Natural killer cell (primary cell): ENCODE results near the gene CD2. TPM values are rescaled to one million over a fixed set of nuclear protein-coding genes. Genes with fewer than 3 reads are reported as not detected.
A peak's percentile ranks its signal among the peaks of the same experiment; 100 is the strongest.

Source experiments
- ATAC-seq, 3 donors: fragments of 150-1000 bp in 2 of 3; fragments of 200-7000 bp in 1 of 3; cut with Tn5 transposase; 1 replicate in 1 of 3; 2 replicates in 2 of 3; pipeline ENCODE4 v1.10.0; 2021; ENCODE audit warnings: mild to moderate bottlenecking in 2 of 3, moderate library complexity in 2 of 3
- DNase-seq, 2 donors: peaks; one replicate each; pipeline versions ENCODE4 v3.0.0 to v3.0.0-alpha.2; 2013 to 2021; ENCODE audit warnings: mixed read lengths in 1 of 2
- H3K27ac ChIP-seq: one replicate; pipeline ENCODE4 v1.5.1; 2013; ENCODE audit warnings: mild to moderate bottlenecking, low read length
- H3K27me3 ChIP-seq: one replicate; pipeline ENCODE4 v1.6.1; 2013; ENCODE audit warnings: low read length; ENCODE audit not compliant: control insufficient read depth, insufficient read depth
- H3K36me3 ChIP-seq: one replicate; pipeline ENCODE4 v1.6.1; 2013; ENCODE audit warnings: low read length; ENCODE audit not compliant: control insufficient read depth, insufficient read depth
- H3K4me1 ChIP-seq: one replicate; pipeline ENCODE4 v1.6.1; 2013; ENCODE audit warnings: low read length; ENCODE audit not compliant: control insufficient read depth, insufficient read depth
- H3K4me3 ChIP-seq: one replicate; pipeline ENCODE4 v1.5.1; 2013; ENCODE audit warnings: low read length
- H3K9me3 ChIP-seq: one replicate; pipeline ENCODE4 v1.6.1; 2013; ENCODE audit warnings: low read length; ENCODE audit not compliant: control insufficient read depth, insufficient read depth
- H3K27ac Mint-ChIP-seq, 2 donors: one replicate each; pipeline ENCODE4 v1.8.0; 2022; ENCODE audit warnings: mild to moderate bottlenecking in 2 of 2, mixed read lengths in 2 of 2, moderate library complexity in 1 of 2
- H3K27me3 Mint-ChIP-seq, 2 donors: one replicate each; pipeline ENCODE4 v1.8.0; 2022; ENCODE audit warnings: low read depth in 2 of 2, mixed read lengths in 2 of 2
- H3K36me3 Mint-ChIP-seq: one replicate; pipeline ENCODE4 v1.8.0; 2022; ENCODE audit warnings: mixed read lengths
- H3K4me1 Mint-ChIP-seq, 2 donors: one replicate each; pipeline ENCODE4 v1.8.0; 2022; ENCODE audit warnings: mixed read lengths in 2 of 2
- H3K4me3 Mint-ChIP-seq: one replicate; pipeline ENCODE4 v1.8.0; 2022; ENCODE audit warnings: mild to moderate bottlenecking, moderate library complexity, mixed read lengths
- H3K9me3 Mint-ChIP-seq, 2 donors: one replicate each; pipeline ENCODE4 v1.8.0; 2022; ENCODE audit warnings: mixed read lengths in 2 of 2
- WGBS: methylation state at CpG from one replicate; pipeline ENCODE4 v1.1.7; 2013; ENCODE audit warnings: missing lambda C conversion rate; ENCODE audit not compliant: insufficient coverage; 5-methylcytosine and 5-hydroxymethylcytosine counted together
- intact Hi-C: fragments of 100-400 bp; cut with micrococcal nuclease; formaldehyde crosslinking; loops from one replicate; pipeline ENCODE4 v1.14.2; 2022
- total RNA-seq, 4 donors: library from RNA; stranded (reverse); fragments of 120-200 nt in 1 of 4; gene quantifications; one replicate each; pipeline versions ENCODE4 v1.2.3 to v1.2.4, GENCODE V29; 2013 to 2022
- TF ChIP-seq, protein P1 (sequence below): fragments of 200-600 bp; IDR thresholded peaks from one replicate; pipeline ENCODE4 v1.8.0; 2022; ENCODE audit warnings: antibody characterized with exemption

Gene CD2
- total RNA-seq, 3 donors from 2014 or later (not counting 1 experiment from before 2014, with no cell fraction given) = 30.4 to 93.4 (median 60.8) TPM

DNA sequence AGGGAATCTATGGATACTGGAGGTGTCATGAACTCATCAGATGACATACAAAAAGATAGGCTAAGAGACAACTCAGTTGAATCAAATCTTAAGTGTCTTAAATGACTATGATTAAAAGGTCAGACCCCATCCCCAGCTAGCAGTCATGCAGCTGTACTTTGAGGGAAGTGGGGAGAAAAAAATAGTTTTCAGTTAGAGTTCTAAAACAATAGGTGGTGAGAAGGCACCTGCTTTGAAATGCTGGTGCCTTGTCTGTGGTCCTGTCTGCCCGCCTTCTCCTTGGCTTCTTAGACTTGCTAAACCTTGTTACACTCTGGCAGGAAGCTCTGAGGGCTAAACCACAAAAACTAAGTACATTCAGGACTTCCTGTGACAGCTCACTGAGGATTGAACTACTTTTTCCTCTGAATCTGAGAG, 15.3 kb downstream of the CD2 start:
- peak overlapping the region; percentile 78 for H3K27ac ChIP-seq
- H3K9me3 Mint-ChIP-seq = no peaks in the 10 kb centered on the region
- no peak overlapping the region for H3K4me3 ChIP-seq
- H3K27ac Mint-ChIP-seq = peak overlapping the region; percentile 93 to 94
- no peaks in the 10 kb centered on the region for H3K27me3 ChIP-seq
- intact Hi-C loops = loop anchor here (1.0 to 5.0 kb wide), 2 partner anchors 30 to 48 kb away; no protein-coding TSS in a partner anchor
- peaks cover 18% of the 10 kb centered on the region for H3K36me3 Mint-ChIP-seq
- ATAC-seq (peak; percentile 73 to 91 (median 80)), DNase-seq (peak in 1 of 2 donors; percentile 92)
- H3K36me3 ChIP-seq = peaks cover 49% of the 10 kb centered on the region
- peaks cover 69% of the 10 kb centered on the region for H3K4me1 ChIP-seq
- no peaks in the 10 kb centered on the region for H3K27me3 Mint-ChIP-seq
- H3K4me3 Mint-ChIP-seq = peak overlapping the region; percentile 81
- WGBS = 0% methylated on average over 1 of the region's 1 CpG
- H3K9me3 ChIP-seq = no peaks in the 10 kb centered on the region
- peaks cover 59 to 83% of the 10 kb centered on the region in 2 donors for H3K4me1 Mint-ChIP-seq
- TF ChIP-seq, protein P1, sequence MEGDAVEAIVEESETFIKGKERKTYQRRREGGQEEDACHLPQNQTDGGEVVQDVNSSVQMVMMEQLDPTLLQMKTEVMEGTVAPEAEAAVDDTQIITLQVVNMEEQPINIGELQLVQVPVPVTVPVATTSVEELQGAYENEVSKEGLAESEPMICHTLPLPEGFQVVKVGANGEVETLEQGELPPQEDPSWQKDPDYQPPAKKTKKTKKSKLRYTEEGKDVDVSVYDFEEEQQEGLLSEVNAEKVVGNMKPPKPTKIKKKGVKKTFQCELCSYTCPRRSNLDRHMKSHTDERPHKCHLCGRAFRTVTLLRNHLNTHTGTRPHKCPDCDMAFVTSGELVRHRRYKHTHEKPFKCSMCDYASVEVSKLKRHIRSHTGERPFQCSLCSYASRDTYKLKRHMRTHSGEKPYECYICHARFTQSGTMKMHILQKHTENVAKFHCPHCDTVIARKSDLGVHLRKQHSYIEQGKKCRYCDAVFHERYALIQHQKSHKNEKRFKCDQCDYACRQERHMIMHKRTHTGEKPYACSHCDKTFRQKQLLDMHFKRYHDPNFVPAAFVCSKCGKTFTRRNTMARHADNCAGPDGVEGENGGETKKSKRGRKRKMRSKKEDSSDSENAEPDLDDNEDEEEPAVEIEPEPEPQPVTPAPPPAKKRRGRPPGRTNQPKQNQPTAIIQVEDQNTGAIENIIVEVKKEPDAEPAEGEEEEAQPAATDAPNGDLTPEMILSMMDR = no peak

DNA sequence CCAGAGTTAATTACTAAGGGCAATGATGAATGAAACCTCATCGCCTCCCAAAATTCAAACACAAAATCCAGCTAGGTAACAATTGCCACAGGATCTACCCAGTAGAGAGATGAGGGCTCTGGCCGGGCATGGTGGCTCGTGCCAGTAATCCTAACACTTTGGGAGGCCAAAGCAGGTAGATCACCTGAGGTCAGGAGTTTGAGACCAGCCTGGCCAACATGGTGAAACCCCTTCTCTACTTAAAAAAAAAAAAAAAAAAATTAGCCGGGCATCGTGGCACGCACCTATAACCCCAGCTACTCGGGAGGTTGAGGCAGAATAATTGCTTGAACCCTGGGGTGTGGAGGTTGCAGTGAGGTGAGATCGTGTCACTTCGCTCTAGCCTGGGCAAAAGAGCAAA, 15.8 kb downstream of the CD2 start:
- Histone ChIP-seq H3K27me3 (no peaks in the 10 kb centered on the region), H3K27ac (peak overlapping the region; percentile 78), H3K4me3 (no peak overlapping the region), H3K4me1 (peaks cover 65% of the 10 kb centered on the region), H3K36me3 (peaks cover 47% of the 10 kb centered on the region), H3K9me3 (no peaks in the 10 kb centered on the region)
- Mint-ChIP-seq H3K4me3 (peak overlapping the region; percentile 81), H3K9me3 (no peaks in the 10 kb centered on the region), H3K36me3 (peaks cover 19% of the 10 kb centered on the region), H3K27me3 (no peaks in the 10 kb centered on the region), H3K27ac (peak overlapping the region; percentile 93 to 94), H3K4me1 (peaks cover 57 to 84% of the 10 kb centered on the region in 2 donors)
- ATAC-seq (no peak), DNase-seq (no peak)
- WGBS = 12% methylated on average over 7 of the region's 9 CpGs
- intact Hi-C loops = loop anchor here (1.0 to 5.0 kb wide), 2 partner anchors 31 to 47 kb away; no protein-coding TSS in a partner anchor
- TF ChIP-seq, protein P1 = no peak

DNA sequence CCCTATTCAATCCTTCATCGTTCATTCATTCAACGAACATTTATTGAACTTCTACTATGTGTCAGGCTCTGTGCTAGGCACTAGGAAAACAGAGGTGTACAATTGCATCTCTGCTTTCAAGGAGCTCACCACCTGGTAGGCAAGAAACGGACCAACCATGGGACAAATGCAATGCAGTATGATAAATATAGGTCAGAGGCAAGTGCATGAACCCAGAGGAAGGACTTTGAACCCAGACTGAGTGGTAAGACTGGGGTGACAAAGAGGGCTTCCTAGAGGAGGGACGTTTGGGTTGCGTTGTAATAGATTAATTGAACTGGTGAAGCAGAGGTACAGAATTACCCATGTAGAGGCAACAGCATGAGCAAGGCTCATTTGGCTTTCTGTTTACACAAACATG, 16.4 kb downstream of the CD2 start:
- Mint-ChIP-seq H3K9me3 (no peaks in the 10 kb centered on the region), H3K27me3 (no peaks in the 10 kb centered on the region), H3K4me1 (peaks cover 53 to 84% of the 10 kb centered on the region in 2 donors), H3K27ac (peak overlapping the region; percentile 93 to 94), H3K4me3 (peak overlapping the region; percentile 81), H3K36me3 (peaks cover 19% of the 10 kb centered on the region)
- ATAC-seq (peak in 1 of 3 donors; percentile 17), DNase-seq (peak in 1 of 2 donors; percentile 59)
- peak overlapping the region; percentile 78 for H3K27ac ChIP-seq
- peaks cover 46% of the 10 kb centered on the region for H3K36me3 ChIP-seq
- TF ChIP-seq, protein P1 = no peak
- H3K27me3 ChIP-seq = no peaks in the 10 kb centered on the region
- peaks cover 59% of the 10 kb centered on the region for H3K4me1 ChIP-seq
- intact Hi-C loops = no loop called here
- WGBS = 39% methylated on average over 5 of the region's 5 CpGs
- H3K9me3 ChIP-seq = no peaks in the 10 kb centered on the region
- H3K4me3 ChIP-seq = no peak overlapping the region
